Prostate gland (tissue), 2 donors: ENCODE data around the gene LRRC4B.

ENCODE experiments used
- POLR2AphosphoS5 ChIP-seq: sonication (generic); formaldehyde crosslinking; IDR thresholded peaks from one replicate; pipeline ENCODE4 v1.6.1; 2017; ENCODE audit warnings: antibody characterized with exemption
- TF ChIP-seq, protein P1 (sequence below), 4 experiments: fragments of 200-600 bp in 2 of 4; fragments of 450-650 bp in 2 of 4; sonication (generic) in 2 of 4; IDR thresholded peaks; 1 replicate in 3 of 4; 2 replicates in 1 of 4; pipeline ENCODE4 v1.5.1; 2016 to 2019; ENCODE audit warnings: antibody characterized with exemption in 4 of 4, mild to moderate bottlenecking in 2 of 4, moderate library complexity in 2 of 4

GRCh38 chr19:50478901-50479715 is 89.1 kb downstream of the LRRC4B start:
- TF ChIP-seq, protein P1, sequence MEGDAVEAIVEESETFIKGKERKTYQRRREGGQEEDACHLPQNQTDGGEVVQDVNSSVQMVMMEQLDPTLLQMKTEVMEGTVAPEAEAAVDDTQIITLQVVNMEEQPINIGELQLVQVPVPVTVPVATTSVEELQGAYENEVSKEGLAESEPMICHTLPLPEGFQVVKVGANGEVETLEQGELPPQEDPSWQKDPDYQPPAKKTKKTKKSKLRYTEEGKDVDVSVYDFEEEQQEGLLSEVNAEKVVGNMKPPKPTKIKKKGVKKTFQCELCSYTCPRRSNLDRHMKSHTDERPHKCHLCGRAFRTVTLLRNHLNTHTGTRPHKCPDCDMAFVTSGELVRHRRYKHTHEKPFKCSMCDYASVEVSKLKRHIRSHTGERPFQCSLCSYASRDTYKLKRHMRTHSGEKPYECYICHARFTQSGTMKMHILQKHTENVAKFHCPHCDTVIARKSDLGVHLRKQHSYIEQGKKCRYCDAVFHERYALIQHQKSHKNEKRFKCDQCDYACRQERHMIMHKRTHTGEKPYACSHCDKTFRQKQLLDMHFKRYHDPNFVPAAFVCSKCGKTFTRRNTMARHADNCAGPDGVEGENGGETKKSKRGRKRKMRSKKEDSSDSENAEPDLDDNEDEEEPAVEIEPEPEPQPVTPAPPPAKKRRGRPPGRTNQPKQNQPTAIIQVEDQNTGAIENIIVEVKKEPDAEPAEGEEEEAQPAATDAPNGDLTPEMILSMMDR (IDR thresholded peaks at IDR 0.05): no peak
- no peak for TF ChIP-seq POLR2AphosphoS5
